ENCODE data around the gene FRG2B. TPM values are rescaled to one million over a fixed set of nuclear protein-coding genes. Genes with fewer than 3 reads are reported as not detected.
"Not testable (repeated sequence)": the region's sequence is repeated elsewhere in the genome, so short reads cannot be mapped to it uniquely, and the experiment has no call there.

FRG2B gene
- total RNA-seq, 1 experiment from 2014 or later, result 0.45 TPM

DNA sequence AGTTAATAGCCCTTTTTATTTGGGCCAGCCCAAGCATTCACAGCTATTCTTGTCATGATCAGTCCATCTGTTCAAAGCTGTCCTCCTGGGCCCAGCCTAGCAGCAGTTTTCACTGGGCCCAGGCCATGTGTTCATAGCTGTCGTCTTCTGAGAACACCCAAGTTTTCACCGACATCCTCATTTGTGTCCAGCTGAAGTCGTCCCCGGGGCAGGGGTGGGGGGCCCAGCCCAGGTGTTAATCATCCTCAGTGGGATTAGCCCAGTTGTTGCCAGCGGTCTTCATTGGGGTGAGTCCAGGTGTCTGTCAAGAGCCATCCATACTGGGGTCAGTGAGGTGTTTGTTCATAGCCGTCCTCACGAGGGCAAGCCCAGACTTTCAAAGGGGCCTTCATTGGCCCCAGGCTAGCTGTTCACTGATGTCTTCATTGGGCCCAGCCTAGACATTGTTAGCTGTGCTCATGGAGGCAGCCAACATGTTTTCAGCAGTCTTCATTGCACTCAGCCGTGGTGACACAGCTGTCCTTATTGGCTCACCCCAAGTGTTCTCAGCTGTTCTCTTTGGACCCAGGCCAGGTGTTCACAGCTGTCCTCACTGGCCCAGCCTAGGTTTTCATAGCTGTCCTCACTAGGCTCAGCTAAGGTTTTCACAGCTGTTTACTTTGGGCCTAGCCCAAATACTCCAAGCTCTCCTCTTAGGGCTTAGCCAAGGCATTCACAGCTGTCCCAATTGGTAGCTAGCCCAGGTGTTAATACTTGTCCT lies 10.0 kb downstream of the FRG2B start:
- no peak for DNase-seq
- H3K27me3 ChIP-seq (ENCODE audit: control insufficient read depth, insufficient read depth, low read length), result no peaks in the 10 kb centered on the region
- H3K4me3 ChIP-seq (ENCODE audit: insufficient read depth, low read depth, low read length), result no peak overlapping the region
- no peaks in the 10 kb centered on the region for H3K36me3 ChIP-seq (replicated peaks; ENCODE audit: control insufficient read depth, insufficient read depth, low read length)

DNA sequence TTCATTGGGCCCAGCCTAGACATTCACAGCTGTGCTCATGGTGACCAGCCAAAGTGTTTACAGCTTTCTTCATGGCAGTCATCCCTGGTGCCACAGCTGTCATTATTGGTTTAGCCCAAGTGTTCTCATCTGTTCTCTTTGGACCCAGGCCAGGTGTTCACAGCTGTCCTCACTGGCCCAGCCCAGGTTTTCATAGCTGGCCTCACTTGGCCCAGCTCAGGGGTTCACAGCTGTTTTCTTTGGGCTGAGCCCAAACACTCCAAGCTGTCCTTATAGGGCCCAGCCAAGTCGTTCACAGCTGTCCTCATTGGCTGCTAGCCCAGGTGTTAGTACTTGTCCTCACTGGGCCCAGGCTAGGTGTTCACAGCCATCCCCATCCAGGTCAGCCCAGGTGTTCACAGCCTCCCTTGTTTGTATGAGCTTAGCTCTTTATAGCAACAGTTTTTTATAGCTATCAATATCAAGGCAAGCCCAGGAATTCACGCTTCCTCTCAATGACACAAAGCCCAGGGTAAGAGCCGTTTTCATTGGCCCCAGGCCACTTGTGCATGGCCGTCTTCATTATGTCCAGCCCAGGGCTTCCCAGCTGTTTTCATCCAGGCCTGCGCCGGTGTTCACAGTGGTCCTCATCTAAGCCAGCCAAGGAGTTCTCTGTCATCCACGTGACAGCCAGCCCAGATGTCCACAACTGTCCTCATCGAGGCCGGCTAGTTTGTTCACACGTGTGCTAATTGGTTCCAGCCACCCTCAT lies 11.6 kb downstream of the FRG2B start:
- Histone ChIP-seq H3K4me3 (ENCODE audit: insufficient read depth, low read depth, low read length) (no peak overlapping the region), H3K27me3 (ENCODE audit: control insufficient read depth, insufficient read depth, low read length) (no peaks in the 10 kb centered on the region), H3K36me3 (replicated peaks; ENCODE audit: control insufficient read depth, insufficient read depth, low read length) (no peaks in the 10 kb centered on the region)
- DNase-seq, result no peak

DNA sequence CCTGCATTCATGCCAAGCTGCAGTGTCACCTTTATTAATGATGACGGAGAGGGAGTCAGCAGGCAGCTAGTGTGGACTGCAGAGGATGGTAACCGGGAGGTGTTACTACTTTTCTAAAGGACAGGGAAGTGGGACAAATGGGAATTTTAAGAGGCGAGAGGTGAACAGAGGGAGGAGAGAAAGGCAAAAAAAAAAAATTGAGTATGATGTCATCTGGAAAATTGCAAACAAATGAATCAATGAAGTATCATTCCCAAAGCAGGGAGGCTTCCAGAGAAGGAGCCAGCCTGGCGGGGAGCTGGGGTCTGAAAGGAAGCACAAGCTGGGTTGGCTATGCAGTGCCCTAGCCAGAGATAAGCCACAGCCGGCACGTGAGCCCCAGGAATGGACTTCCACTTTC lies 12.9 kb downstream of the FRG2B start:
- no peaks in the 10 kb centered on the region for H3K27me3 ChIP-seq (ENCODE audit: control insufficient read depth, insufficient read depth, low read length)
- DNase-seq, result no peak
- no peak overlapping the region for H3K4me3 ChIP-seq (ENCODE audit: insufficient read depth, low read depth, low read length)
- H3K36me3 ChIP-seq (replicated peaks; ENCODE audit: control insufficient read depth, insufficient read depth, low read length), result no peaks in the 10 kb centered on the region

DNA sequence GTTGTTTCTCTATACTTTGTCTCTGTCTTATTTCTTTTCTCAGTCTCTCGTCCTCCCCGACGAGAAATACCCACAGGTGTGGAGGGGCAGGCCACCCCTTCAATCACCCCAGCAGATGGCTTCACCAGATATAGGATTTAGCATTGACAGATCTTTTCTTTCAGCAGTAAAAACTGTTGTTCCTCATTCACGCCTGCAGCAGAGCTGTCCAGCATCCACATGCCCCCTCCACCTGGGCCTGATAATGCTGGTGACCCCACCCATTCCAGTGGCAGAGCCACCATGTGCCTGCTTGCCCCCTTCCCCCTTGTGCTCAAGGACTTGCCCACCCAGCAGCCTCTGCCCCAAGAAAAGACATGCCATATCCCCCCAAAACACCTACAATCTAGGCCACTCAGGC lies 15.5 kb downstream of the FRG2B start:
- Histone ChIP-seq H3K36me3 (replicated peaks; ENCODE audit: control insufficient read depth, insufficient read depth, low read length) (no peaks in the 10 kb centered on the region), H3K27me3 (ENCODE audit: control insufficient read depth, insufficient read depth, low read length) (no peaks in the 10 kb centered on the region), H3K4me3 (ENCODE audit: insufficient read depth, low read depth, low read length) (no peak overlapping the region)
- no peak for DNase-seq

DNA sequence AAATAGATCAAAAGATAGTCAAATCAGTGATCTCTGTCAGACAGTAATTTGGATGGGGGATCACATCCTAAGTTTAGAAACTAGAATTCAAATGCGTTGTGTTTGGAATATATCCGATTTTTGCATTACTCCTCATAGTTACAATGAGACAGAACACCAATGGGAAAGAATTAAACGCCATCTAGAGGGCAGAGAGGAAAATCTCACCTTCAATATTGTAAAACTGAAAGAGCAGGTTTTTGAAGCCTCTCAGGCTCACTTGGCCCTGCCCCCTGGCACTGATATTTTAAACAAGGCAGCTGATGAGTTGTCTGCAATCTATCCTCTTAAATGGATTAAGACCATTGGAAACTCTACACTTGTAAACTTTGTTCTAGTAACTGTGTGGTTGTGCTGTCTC lies 17.7 kb downstream of the FRG2B start:
- Histone ChIP-seq H3K4me3 (ENCODE audit: insufficient read depth, low read depth, low read length) (no peak overlapping the region), H3K36me3 (replicated peaks; ENCODE audit: control insufficient read depth, insufficient read depth, low read length) (no peaks in the 10 kb centered on the region), H3K27me3 (ENCODE audit: control insufficient read depth, insufficient read depth, low read length) (no peaks in the 10 kb centered on the region)
- DNase-seq, result no peak

DNA sequence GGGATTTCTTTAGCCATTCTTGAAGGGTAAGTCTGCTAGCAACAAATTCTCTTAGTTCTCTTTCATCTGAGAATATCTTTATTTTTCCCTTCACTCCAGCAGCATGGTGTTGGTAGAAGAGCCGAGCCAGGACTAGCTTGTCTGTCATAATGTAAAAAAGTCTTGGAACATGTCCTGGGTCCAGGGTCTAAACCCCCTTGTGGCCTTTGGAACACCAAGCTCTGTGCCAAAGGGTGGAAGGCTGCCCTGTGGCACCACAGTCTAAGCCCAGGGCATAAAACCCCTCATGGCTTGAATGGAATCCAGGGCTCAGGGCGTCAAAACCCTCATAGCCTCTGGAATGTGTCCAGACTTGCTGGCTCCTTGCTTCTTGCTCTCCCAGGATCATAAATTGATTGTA lies 23.2 kb downstream of the FRG2B start:
- H3K4me3 ChIP-seq (ENCODE audit: insufficient read depth, low read depth, low read length); DNase-seq; H3K27me3 ChIP-seq (ENCODE audit: control insufficient read depth, insufficient read depth, low read length); H3K36me3 ChIP-seq (replicated peaks; ENCODE audit: control insufficient read depth, insufficient read depth, low read length): not testable (repeated sequence)

DNA sequence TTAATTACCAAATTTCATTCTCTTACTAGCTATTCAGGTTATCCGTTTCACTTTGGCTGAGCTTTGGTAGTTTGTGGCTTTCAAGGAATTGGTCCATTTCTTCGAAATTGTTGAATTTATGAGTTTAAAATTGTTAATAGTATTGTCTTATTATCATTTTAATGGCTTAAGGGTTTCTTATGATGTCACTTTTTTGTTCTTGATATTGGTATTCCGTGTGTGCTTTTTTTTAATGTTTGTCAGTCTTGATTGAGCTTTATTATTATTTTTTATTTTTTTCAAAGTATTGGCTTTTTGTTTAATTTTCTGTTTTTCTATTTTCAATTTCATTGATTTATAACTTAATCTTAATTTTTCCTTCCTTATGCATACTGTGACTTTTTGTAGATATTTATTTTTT lies 25.9 kb downstream of the FRG2B start:
- Histone ChIP-seq H3K27me3 (ENCODE audit: control insufficient read depth, insufficient read depth, low read length) (no peaks in the 10 kb centered on the region), H3K4me3 (ENCODE audit: insufficient read depth, low read depth, low read length) (no peak overlapping the region), H3K36me3 (replicated peaks; ENCODE audit: control insufficient read depth, insufficient read depth, low read length) (no peaks in the 10 kb centered on the region)
- DNase-seq, result no peak

DNA sequence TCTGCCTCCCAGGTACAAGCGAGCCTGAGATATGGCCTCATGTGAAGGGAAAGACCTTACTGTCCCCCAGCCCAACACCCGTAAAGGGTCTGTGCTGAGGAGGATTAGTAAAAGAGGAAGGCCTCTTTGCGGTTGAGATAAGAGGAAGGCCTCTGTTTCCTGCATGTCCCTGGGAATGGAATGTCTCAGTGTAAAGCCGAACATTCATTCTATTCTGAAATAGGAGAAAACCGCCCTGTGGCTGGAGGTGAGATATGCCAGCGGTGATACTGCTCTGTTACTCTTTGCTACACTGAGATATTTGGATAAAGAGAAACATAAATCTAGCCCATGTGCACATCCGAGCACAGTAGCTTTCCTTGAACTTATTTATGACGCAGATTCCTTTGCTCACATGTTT lies 26.7 kb downstream of the FRG2B start:
- H3K4me3 ChIP-seq (ENCODE audit: insufficient read depth, low read depth, low read length); H3K36me3 ChIP-seq (replicated peaks; ENCODE audit: control insufficient read depth, insufficient read depth, low read length); H3K27me3 ChIP-seq (ENCODE audit: control insufficient read depth, insufficient read depth, low read length); DNase-seq: not testable (repeated sequence)

DNA sequence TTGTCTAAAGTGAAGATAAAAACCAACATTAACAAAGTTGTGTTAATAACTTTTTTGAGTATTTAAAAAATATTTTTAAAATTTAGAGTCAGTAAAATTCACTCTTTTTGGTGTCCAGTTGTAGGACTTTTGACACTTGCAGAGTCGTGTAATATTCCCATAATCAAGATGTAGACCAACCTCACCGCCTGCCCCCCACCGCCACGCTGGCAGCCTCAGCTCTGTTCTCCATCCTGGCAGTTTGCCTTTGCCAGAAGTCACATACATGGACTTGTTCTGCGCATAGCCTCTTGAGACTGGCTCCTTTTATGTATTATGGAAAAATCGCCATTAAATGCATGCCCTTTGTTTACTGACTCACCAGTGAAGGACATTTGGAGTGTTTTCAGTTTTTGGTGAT lies 33.9 kb downstream of the FRG2B start:
- Histone ChIP-seq H3K4me3 (ENCODE audit: insufficient read depth, low read depth, low read length) (no peak overlapping the region), H3K27me3 (ENCODE audit: control insufficient read depth, insufficient read depth, low read length) (no peaks in the 10 kb centered on the region), H3K36me3 (replicated peaks; ENCODE audit: control insufficient read depth, insufficient read depth, low read length) (no peaks in the 10 kb centered on the region)
- no peak for DNase-seq

DNA sequence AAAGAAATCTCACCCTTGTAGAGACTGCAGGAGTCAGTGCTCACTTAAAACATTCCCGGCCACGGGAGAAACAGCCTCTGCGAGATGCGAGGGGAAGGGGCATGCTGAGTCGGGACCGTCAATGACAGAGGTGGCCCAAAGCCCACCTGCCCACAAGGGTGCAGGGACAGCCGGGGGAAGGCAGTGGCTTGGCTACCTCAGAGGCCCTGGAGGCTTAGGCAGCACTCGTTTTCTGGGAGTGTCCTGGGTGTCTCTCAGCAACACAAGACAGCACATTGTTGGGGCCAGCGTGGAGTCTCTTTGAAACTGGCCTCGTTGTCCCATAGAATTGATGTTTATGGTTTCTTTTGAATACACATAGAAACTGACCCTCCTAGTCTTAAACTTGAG lies 35.6 kb downstream of the FRG2B start:
- DNase-seq, result no peak
- no peaks in the 10 kb centered on the region for H3K36me3 ChIP-seq (replicated peaks; ENCODE audit: control insufficient read depth, insufficient read depth, low read length)
- no peaks in the 10 kb centered on the region for H3K27me3 ChIP-seq (ENCODE audit: control insufficient read depth, insufficient read depth, low read length)
- no peak overlapping the region for H3K4me3 ChIP-seq (ENCODE audit: insufficient read depth, low read depth, low read length)

DNA sequence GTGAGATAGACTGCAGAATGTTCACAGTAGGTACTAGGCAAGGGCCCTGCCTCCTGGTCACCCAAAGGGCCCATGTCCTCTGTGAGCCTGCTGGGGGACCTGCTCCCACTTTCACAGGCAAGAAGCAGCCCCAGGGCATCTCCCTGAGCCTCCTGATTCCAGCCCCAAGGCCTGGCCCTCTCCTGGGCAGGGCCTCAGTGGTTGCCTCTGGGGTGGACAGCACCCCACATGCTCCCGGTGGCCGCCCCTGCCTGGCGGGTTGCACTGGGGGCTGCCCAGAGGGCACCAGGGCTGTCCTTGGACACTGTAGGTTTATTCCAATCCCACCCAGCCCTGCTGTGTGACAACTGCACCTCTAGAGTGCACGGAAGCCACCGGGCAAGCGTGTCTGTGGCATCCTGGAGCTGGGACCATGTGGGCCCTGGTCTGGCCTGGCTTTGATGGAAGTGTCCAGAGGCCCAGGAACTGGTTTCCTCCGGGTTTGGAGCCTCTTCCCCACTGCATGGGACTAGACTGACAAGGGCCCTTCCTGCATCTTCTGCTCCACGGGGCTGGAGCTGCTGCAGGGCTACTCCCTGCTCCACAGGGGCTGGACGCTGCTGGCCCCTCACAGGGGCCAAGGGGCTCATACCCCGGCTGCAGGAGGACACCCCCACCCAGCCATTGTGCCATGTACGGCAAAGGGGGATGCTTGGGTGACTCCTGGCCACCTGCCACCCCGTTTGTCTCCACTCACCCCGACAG lies 36.2 kb downstream of the FRG2B start:
- no peak for DNase-seq
- Histone ChIP-seq H3K4me3 (ENCODE audit: insufficient read depth, low read depth, low read length) (no peak overlapping the region), H3K27me3 (ENCODE audit: control insufficient read depth, insufficient read depth, low read length) (no peaks in the 10 kb centered on the region), H3K36me3 (replicated peaks; ENCODE audit: control insufficient read depth, insufficient read depth, low read length) (no peaks in the 10 kb centered on the region)

DNA sequence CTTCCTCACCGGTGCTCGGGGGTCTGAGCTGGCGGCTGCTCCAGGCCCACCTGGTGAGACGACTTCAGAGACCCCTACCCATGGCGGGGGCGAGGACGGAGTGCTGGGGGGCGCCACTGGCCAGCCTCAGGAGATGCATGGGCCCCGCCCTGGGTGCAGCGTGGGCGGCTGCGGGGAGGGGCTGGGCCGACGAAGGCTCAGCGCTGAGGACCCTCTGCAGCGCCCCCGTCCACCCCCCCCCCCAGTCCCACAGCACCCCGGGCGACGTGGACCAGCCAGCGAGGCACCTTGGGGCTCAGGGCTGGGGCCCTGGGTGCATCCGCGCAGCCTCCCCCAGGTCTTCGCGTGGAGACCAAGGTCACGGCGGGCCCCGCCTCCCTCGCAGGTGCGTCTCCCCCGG lies 49.6 kb downstream of the FRG2B start:
- not testable (repeated sequence) for H3K27me3 ChIP-seq (ENCODE audit: control insufficient read depth, insufficient read depth, low read length); DNase-seq; H3K36me3 ChIP-seq (replicated peaks; ENCODE audit: control insufficient read depth, insufficient read depth, low read length); H3K4me3 ChIP-seq (ENCODE audit: insufficient read depth, low read depth, low read length)

Data from H7 (cell line).